Ectodermal cell (in vitro differentiated cells): ENCODE measurements around the gene MTERF4.

ENCODE experiments used
- H3K27ac ChIP-seq: 2 replicates; pipeline ENCODE4 v1.7.0; 2013; ENCODE audit warnings: mild to moderate bottlenecking, low read depth, low read length; ENCODE audit not compliant: insufficient read depth, poor library complexity, severe bottlenecking
- H3K27me3 ChIP-seq: 2 replicates; pipeline ENCODE4 v1.7.0; 2013; ENCODE audit warnings: mild to moderate bottlenecking, low read length; ENCODE audit not compliant: insufficient read depth, control insufficient read depth, poor library complexity, severe bottlenecking
- H3K36me3 ChIP-seq: one replicate; pipeline ENCODE4 v1.7.0; 2013; ENCODE audit warnings: low read length; ENCODE audit not compliant: control insufficient read depth, insufficient read depth
- H3K4me1 ChIP-seq: one replicate; pipeline ENCODE4 v1.7.0; 2013; ENCODE audit warnings: low read length; ENCODE audit not compliant: control insufficient read depth, insufficient read depth
- H3K4me3 ChIP-seq: 2 replicates; pipeline ENCODE4 v1.7.0; 2013; ENCODE audit warnings: low read depth, low read length, control low read depth; ENCODE audit not compliant: insufficient read depth
- H3K9me3 ChIP-seq: 2 replicates; pipeline ENCODE4 v1.7.0; 2013; ENCODE audit warnings: mild to moderate bottlenecking, low read length, moderate library complexity; ENCODE audit not compliant: control insufficient read depth
- WGBS, 2 experiments: methylation state at CpG; one replicate each; pipeline ENCODE4 v1.1.7; 2013; ENCODE audit warnings: missing lambda C conversion rate in 2 of 2; 5-methylcytosine and 5-hydroxymethylcytosine counted together

MTERF4 gene

DNA sequence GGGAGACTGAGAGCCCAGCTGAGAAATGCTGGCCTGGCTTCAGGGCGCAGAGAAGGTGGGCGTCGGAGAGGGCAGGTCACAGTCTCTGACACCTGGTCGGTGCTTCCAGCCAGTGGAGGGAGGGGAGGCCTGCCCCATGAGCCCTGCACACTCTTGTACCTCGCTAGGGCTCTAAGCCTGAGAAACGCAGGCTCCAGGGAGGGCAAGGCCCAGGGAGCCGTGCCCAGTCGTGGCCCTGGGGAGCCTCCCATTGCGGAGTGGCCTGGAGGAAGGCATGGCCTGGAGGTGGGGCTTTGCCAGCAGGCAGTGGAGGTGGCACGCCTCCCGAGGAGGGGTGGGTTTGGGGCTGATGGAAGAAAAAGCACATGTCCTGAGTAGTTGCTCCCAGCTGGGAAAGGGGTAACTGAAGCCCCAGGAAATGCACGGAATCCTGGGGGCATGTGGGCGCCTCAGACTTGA lies 39.0 kb downstream of the MTERF4 start:
- no peaks in the 10 kb centered on the region for H3K9me3 ChIP-seq
- no peak overlapping the region for H3K27ac ChIP-seq
- H3K36me3 ChIP-seq = no peaks in the 10 kb centered on the region
- 75 to 82% methylated on average over 13 of the region's 13 CpGs for WGBS, 2 experiments
- H3K27me3 ChIP-seq = no peaks in the 10 kb centered on the region
- no peak overlapping the region for H3K4me3 ChIP-seq
- no peaks in the 10 kb centered on the region for H3K4me1 ChIP-seq

DNA sequence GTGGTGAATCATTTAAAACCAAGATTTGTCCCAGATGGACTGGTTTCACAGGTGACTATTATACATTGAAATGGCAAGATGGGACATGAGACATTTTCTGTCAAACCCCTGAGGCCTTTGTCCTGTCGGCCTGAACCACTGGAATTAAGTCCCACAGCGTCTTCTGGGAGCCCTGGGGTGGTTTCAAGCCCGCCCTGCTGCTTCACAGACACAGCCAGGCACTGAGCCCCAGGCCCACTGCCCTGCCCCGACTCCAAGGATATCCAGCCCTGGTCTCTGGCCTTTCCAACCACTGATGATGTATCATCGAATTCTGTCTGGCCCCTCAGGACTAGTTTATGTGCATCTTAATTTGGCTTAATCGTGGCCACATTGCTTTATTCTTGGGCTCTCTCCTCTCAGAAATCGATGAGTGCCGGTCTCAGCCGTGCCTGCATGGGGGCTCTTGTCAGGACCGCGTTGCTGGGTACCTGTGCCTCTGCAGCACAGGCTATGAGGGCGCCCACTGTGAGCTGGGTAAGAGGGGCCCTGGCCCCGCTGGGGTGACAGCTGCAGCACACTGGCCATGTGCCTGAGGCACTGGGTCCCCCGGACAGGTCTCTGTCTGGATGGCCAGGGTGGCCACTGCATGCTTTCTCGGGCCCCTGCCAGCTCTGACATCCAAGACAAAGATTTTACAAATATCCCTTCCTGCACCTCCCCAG lies 39.5 kb downstream of the MTERF4 start:
- WGBS, 2 experiments = 85 to 86% methylated on average over 15 of the region's 15 CpGs
- no peaks in the 10 kb centered on the region for H3K36me3 ChIP-seq
- H3K27ac ChIP-seq = no peak overlapping the region
- H3K4me3 ChIP-seq = no peak overlapping the region
- no peaks in the 10 kb centered on the region for H3K27me3 ChIP-seq
- no peaks in the 10 kb centered on the region for H3K9me3 ChIP-seq
- no peaks in the 10 kb centered on the region for H3K4me1 ChIP-seq

GRCh38 chr2:241061275-241061674 lies 40.8 kb downstream of the MTERF4 start:
- Histone ChIP-seq H3K4me1 (no peaks in the 10 kb centered on the region), H3K27me3 (no peaks in the 10 kb centered on the region), H3K9me3 (no peaks in the 10 kb centered on the region), H3K4me3 (no peak overlapping the region), H3K27ac (no peak overlapping the region), H3K36me3 (no peaks in the 10 kb centered on the region)
- WGBS, 2 experiments = 92 to 95% methylated on average over 6 of the region's 6 CpGs

- WGBS, 2 experiments = 89 to 91% methylated on average over 8 of the region's 8 CpGs
- Histone ChIP-seq H3K27me3 (peaks cover 5% of the 10 kb centered on the region), H3K36me3 (no peaks in the 10 kb centered on the region), H3K27ac (no peak overlapping the region), H3K4me3 (no peak overlapping the region), H3K4me1 (no peaks in the 10 kb centered on the region), H3K9me3 (no peaks in the 10 kb centered on the region)
These were observed 48.4 kb downstream of the MTERF4 start for GRCh38 chr2:241053576-241054251.

DNA sequence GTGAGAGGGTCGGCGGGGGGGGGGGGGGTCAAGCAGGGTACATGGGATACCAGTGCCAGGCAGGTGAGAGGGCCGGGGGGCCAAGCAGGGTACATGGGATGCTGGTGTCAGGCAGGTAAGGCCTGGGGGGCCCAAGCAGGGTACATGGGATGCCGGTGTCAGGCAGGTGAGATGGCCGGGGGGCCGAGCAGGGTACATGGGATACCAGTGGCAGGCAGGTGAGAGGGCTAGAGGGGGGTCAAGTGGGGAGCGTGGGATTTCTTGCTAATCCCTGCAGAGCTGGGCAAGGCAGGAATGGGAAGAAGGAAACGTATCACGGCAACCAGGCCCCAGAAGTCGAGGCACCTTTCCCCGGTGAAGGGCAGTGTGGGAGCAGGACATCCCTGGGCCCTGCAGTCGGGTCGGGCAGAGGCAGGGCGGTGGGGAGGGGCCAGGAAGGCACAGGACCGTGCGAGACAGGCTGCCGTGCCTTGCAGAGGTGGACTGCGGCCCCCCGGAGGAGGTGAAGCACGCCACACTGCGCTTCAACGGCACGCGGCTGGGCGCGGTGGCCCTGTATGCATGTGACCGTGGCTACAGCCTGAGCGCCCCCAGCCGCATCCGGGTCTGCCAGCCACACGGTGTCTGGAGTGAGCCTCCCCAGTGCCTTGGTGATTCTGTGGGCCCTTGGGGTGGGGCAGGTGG lies 49.3 kb downstream of the MTERF4 start:
- H3K27ac ChIP-seq = no peak overlapping the region
- H3K36me3 ChIP-seq = no peaks in the 10 kb centered on the region
- no peaks in the 10 kb centered on the region for H3K4me1 ChIP-seq
- no peaks in the 10 kb centered on the region for H3K9me3 ChIP-seq
- WGBS, 2 experiments = 91 to 92% methylated on average over 31 of the region's 31 CpGs
- no peak overlapping the region for H3K4me3 ChIP-seq
- H3K27me3 ChIP-seq = peaks cover 10% of the 10 kb centered on the region

GRCh38 chr2:241051578-241052487 lies 50.3 kb downstream of the MTERF4 start:
- Histone ChIP-seq H3K27ac (no peak overlapping the region), H3K4me3 (no peak overlapping the region), H3K27me3 (peaks cover 10% of the 10 kb centered on the region), H3K36me3 (no peaks in the 10 kb centered on the region), H3K9me3 (no peaks in the 10 kb centered on the region), H3K4me1 (no peaks in the 10 kb centered on the region)
- WGBS, 2 experiments = 90 to 92% methylated on average over 33 of the region's 33 CpGs

GRCh38 chr2:241050624-241051577 lies 51.2 kb downstream of the MTERF4 start:
- Histone ChIP-seq H3K27ac (no peak overlapping the region), H3K36me3 (no peaks in the 10 kb centered on the region), H3K9me3 (no peaks in the 10 kb centered on the region), H3K4me1 (no peaks in the 10 kb centered on the region), H3K27me3 (peaks cover 10% of the 10 kb centered on the region), H3K4me3 (no peak overlapping the region)
- WGBS, 2 experiments = 90 to 91% methylated on average over 18 of the region's 18 CpGs

DNA sequence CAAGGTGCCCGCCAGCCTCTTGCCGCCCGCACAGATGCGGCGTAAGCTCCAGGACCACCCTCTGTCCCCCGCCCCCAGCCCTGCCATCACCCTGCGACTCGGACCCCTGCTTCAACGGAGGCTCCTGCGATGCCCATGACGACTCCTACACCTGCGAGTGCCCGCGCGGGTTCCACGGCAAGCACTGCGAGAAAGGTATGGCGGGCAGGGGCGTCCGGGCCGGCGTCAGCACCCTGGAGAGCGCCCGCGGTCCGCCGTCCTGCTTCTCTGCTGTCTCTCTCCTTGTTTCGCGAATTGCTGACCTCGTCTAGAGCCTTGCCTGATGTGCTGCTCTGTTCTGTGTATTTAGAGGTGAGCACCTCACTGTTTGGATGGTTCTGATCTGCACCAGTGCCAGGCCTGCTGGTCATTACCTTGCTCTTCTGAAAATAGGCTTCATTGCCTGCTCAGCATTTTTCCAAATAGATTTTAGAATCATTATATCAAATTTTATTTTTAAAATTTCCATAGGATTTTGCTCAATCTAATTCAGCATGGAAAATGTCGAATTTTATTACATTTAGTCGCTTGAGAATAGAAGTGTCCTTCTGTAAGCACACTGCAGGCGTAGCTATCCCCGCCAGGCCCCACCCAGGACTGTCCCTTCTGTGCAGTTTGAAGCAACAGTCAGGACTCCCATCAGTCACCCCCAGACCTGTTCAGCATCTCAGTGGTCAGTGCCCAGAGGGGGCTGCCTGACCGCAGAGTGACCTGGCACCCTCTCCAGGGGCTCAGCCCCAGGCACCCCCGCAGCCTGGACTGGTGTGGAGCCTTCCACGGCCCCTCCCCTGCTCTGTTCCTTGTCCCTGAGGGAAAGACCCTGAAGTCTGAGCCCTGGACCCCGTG lies 52.1 kb downstream of the MTERF4 start:
- H3K27ac ChIP-seq = no peak overlapping the region
- no peaks in the 10 kb centered on the region for H3K36me3 ChIP-seq
- no peaks in the 10 kb centered on the region for H3K9me3 ChIP-seq
- WGBS, 2 experiments = 37% methylated on average over 38 of the region's 38 CpGs
- H3K4me1 ChIP-seq = no peaks in the 10 kb centered on the region
- peaks cover 10% of the 10 kb centered on the region for H3K27me3 ChIP-seq
- H3K4me3 ChIP-seq = no peak overlapping the region
